RCC 7860 (cell line): ENCODE data around the gene RSL1D1.
"Not testable (repeated sequence)": the region's sequence is repeated elsewhere in the genome, so short reads cannot be mapped to it uniquely, and the experiment has no call there.

Experiments used
- DNase-seq: peaks from one replicate; pipeline ENCODE4 v3.0.0-alpha.2; 2015; ENCODE audit warnings: low spot score
- FAIRE-seq: peaks from 2 replicates; lab custom pipeline; 2012; peaks lifted over from hg19 to GRCh38; lab: Jason Lieb, UNC

RSL1D1 gene

GRCh38 chr16:11799509-11800381 is 51.6 kb downstream of the RSL1D1 start:
- FAIRE-seq, result no peak
- DNase-seq, result no peak

- FAIRE-seq (no peak), DNase-seq (no peak)
These were observed 52.3 kb downstream of the RSL1D1 start for GRCh38 chr16:11799017-11799381.

- no peak for FAIRE-seq
- DNase-seq, result no peak
These were observed 53.4 kb downstream of the RSL1D1 start for GRCh38 chr16:11797957-11798299.

GRCh38 chr16:11797166-11797956 is 54.0 kb downstream of the RSL1D1 start, which contains the start of gene ZC3H7A:
Gene ZC3H7A (minus strand): TSS chr16:11797258. CDS start chr16:11782354, 14,904 bp downstream.
- DNase-seq (peak; percentile 95), FAIRE-seq (no peak)

- FAIRE-seq (no peak), DNase-seq (peak; percentile 18)
These were observed 54.8 kb downstream of the RSL1D1 start for GRCh38 chr16:11796227-11797165.

GRCh38 chr16:11795887-11796226 is 55.5 kb downstream of the RSL1D1 start:
- no peak for FAIRE-seq

GRCh38 chr16:11794996-11795886 is 56.1 kb downstream of the RSL1D1 start:
- no peak for DNase-seq

More at GRCh38 chr16:11795887-11796226, 55.5 kb downstream of the RSL1D1 start:
- no peak for DNase-seq

GRCh38 chr16:11794447-11794846 is 56.9 kb downstream of the RSL1D1 start:
- DNase-seq (no peak), FAIRE-seq (no peak)

More at GRCh38 chr16:11794996-11795886, 56.1 kb downstream of the RSL1D1 start:
- no peak for FAIRE-seq

- DNase-seq, result no peak
- no peak for FAIRE-seq
These were observed 57.5 kb downstream of the RSL1D1 start for GRCh38 chr16:11793840-11794239.

GRCh38 chr16:11792410-11793241 is 58.7 kb downstream of the RSL1D1 start:
- DNase-seq, result no peak
- no peak for FAIRE-seq

GRCh38 chr16:11791144-11791828 is 60.1 kb downstream of the RSL1D1 start:
- DNase-seq (no peak), FAIRE-seq (no peak)

- FAIRE-seq (no peak), DNase-seq (no peak)
These were observed 62.4 kb downstream of the RSL1D1 start for GRCh38 chr16:11788914-11789313.

- not testable (repeated sequence) for FAIRE-seq
These were observed 66.3 kb downstream of the RSL1D1 start for GRCh38 chr16:11784980-11785599.

GRCh38 chr16:11784381-11784780 is 67.0 kb downstream of the RSL1D1 start:
- not testable (repeated sequence) for DNase-seq, FAIRE-seq

More at GRCh38 chr16:11784980-11785599, 66.3 kb downstream of the RSL1D1 start:
- not testable (repeated sequence) for DNase-seq

- DNase-seq (no peak), FAIRE-seq (no peak)
These were observed 67.3 kb downstream of the RSL1D1 start for GRCh38 chr16:11784038-11784369.
